HUES6 (cell line): ENCODE results near the gene WWTR1.

Source experiments
- H3K27ac ChIP-seq: 2 replicates; pipeline ENCODE4 v1.7.0; 2013; ENCODE audit warnings: low read depth, mild to moderate bottlenecking, low read length, inconsistent platforms
- H3K27me3 ChIP-seq: 2 replicates; pipeline ENCODE4 v1.6.1; 2013; ENCODE audit warnings: low read length; ENCODE audit not compliant: control insufficient read depth, insufficient read depth
- H3K36me3 ChIP-seq: 2 replicates; pipeline ENCODE4 v1.6.1; 2013; ENCODE audit warnings: low read length; ENCODE audit not compliant: control insufficient read depth, insufficient read depth
- H3K4me1 ChIP-seq: 2 replicates; pipeline ENCODE4 v1.6.1; 2013; ENCODE audit warnings: low read length; ENCODE audit not compliant: control insufficient read depth, insufficient read depth
- H3K4me3 ChIP-seq: 2 replicates; pipeline ENCODE4 v1.5.1; 2013; ENCODE audit warnings: low read depth, low read length
- H3K9ac ChIP-seq: one replicate; pipeline ENCODE4 v1.6.1; 2013; ENCODE audit warnings: mild to moderate bottlenecking, low read length
- H3K9me3 ChIP-seq: 2 replicates; pipeline ENCODE4 v1.6.1; 2013; ENCODE audit warnings: low read depth, low read length; ENCODE audit not compliant: control insufficient read depth, insufficient read depth

Gene WWTR1

GRCh38 chr3:149657926-149658743, at the start of gene WWTR1:
WWTR1 (minus strand) TSS chr3:149658025; CDS start chr3:149657306, 719 bp downstream.
- peak within 1 kb of the TSS; percentile 99 for H3K9ac ChIP-seq
- no peaks in the 10 kb centered on the region for H3K9me3 ChIP-seq
- peak within 1 kb of the TSS; percentile 99 for H3K27ac ChIP-seq
- peak within 1 kb of the TSS; percentile 91 for H3K4me3 ChIP-seq
- no peaks in the 10 kb centered on the region for H3K27me3 ChIP-seq
- peaks cover 18% of the 10 kb centered on the region for H3K36me3 ChIP-seq
- peaks cover 55% of the 10 kb centered on the region for H3K4me1 ChIP-seq

- Histone ChIP-seq H3K27ac (no peak overlapping the region), H3K4me1 (peaks cover 12% of the 10 kb centered on the region; the same call in 1 of the 2 replicates), H3K27me3 (no peaks in the 10 kb centered on the region), H3K9me3 (no peaks in the 10 kb centered on the region), H3K9ac (no peak overlapping the region), H3K36me3 (no peaks in the 10 kb centered on the region), H3K4me3 (no peak overlapping the region)
Measured at GRCh38 chr3:149706905-149707304, 49.1 kb upstream of the WWTR1 start.

GRCh38 chr3:149705416-149705815, 47.6 kb upstream of the WWTR1 start:
- Histone ChIP-seq H3K36me3 (no peaks in the 10 kb centered on the region), H3K27me3 (no peaks in the 10 kb centered on the region), H3K4me3 (no peak overlapping the region), H3K9me3 (no peaks in the 10 kb centered on the region), H3K4me1 (peaks cover 12% of the 10 kb centered on the region; the same call in 1 of the 2 replicates), H3K27ac (no peak overlapping the region), H3K9ac (no peak overlapping the region)

- H3K27ac ChIP-seq = no peak overlapping the region
- H3K9me3 ChIP-seq = peaks cover 12% of the 10 kb centered on the region
Measured at GRCh38 chr3:149703466-149703865, 45.6 kb upstream of the WWTR1 start.

GRCh38 chr3:149702691-149703441, 45.0 kb upstream of the WWTR1 start:
- no peak overlapping the region for H3K9ac ChIP-seq
- no peaks in the 10 kb centered on the region for H3K27me3 ChIP-seq
- no peak overlapping the region for H3K27ac ChIP-seq
- H3K36me3 ChIP-seq = no peaks in the 10 kb centered on the region
- H3K4me3 ChIP-seq = no peak overlapping the region
- H3K4me1 ChIP-seq = peaks cover 12% of the 10 kb centered on the region; the same call in 1 of the 2 replicates
- peaks cover 18% of the 10 kb centered on the region for H3K9me3 ChIP-seq

More at GRCh38 chr3:149703466-149703865, 45.6 kb upstream of the WWTR1 start:
- Histone ChIP-seq H3K9ac (no peak overlapping the region), H3K27me3 (no peaks in the 10 kb centered on the region), H3K4me3 (no peak overlapping the region), H3K36me3 (no peaks in the 10 kb centered on the region), H3K4me1 (peaks cover 12% of the 10 kb centered on the region; the same call in 1 of the 2 replicates)

GRCh38 chr3:149701977-149702350, 44.1 kb upstream of the WWTR1 start:
- Histone ChIP-seq H3K27me3 (no peaks in the 10 kb centered on the region), H3K36me3 (no peaks in the 10 kb centered on the region), H3K9ac (no peak overlapping the region), H3K4me3 (no peak overlapping the region), H3K9me3 (peaks cover 26% of the 10 kb centered on the region), H3K27ac (no peak overlapping the region), H3K4me1 (peaks cover 3% of the 10 kb centered on the region; the same call in 1 of the 2 replicates)

- H3K4me1 ChIP-seq = no peaks in the 10 kb centered on the region; the same call in 1 of the 2 replicates
- no peaks in the 10 kb centered on the region for H3K36me3 ChIP-seq
- H3K9me3 ChIP-seq = peaks cover 29% of the 10 kb centered on the region
- no peaks in the 10 kb centered on the region for H3K27me3 ChIP-seq
- no peak overlapping the region for H3K9ac ChIP-seq
- no peak overlapping the region for H3K27ac ChIP-seq
- H3K4me3 ChIP-seq = no peak overlapping the region
Measured at GRCh38 chr3:149701206-149701976, 43.6 kb upstream of the WWTR1 start.

GRCh38 chr3:149688122-149688757, 30.4 kb upstream of the WWTR1 start:
- Histone ChIP-seq H3K9me3 (no peaks in the 10 kb centered on the region), H3K27ac (no peak overlapping the region), H3K27me3 (no peaks in the 10 kb centered on the region), H3K4me3 (no peak overlapping the region), H3K36me3 (no peaks in the 10 kb centered on the region), H3K9ac (no peak overlapping the region), H3K4me1 (peaks cover 4% of the 10 kb centered on the region; the same call in 1 of the 2 replicates)

GRCh38 chr3:149686996-149687395, 29.2 kb upstream of the WWTR1 start:
- no peak overlapping the region for H3K27ac ChIP-seq
- H3K27me3 ChIP-seq = no peaks in the 10 kb centered on the region
- H3K36me3 ChIP-seq = no peaks in the 10 kb centered on the region
- H3K4me1 ChIP-seq = peaks cover 4% of the 10 kb centered on the region; the same call in 1 of the 2 replicates
- H3K9me3 ChIP-seq = no peaks in the 10 kb centered on the region
- no peak overlapping the region for H3K9ac ChIP-seq
- H3K4me3 ChIP-seq = no peak overlapping the region

GRCh38 chr3:149678351-149678950, 20.6 kb upstream of the WWTR1 start:
- Histone ChIP-seq H3K9ac (no peak overlapping the region), H3K36me3 (no peaks in the 10 kb centered on the region), H3K4me3 (no peak overlapping the region), H3K4me1 (peaks cover 6% of the 10 kb centered on the region; the same call in 1 of the 2 replicates), H3K9me3 (no peaks in the 10 kb centered on the region), H3K27me3 (no peaks in the 10 kb centered on the region), H3K27ac (no peak overlapping the region)
